ENCODE measurements around the gene GFY.

The GFY gene

GRCh38 chr19:49448432-49448786 lies 23.2 kb downstream of the GFY start:
- CTCF ChIA-PET = interaction anchor here (0.6 to 1.3 kb wide), 7 partner anchors 25 to 223 kb away, joined by 3 to 6 read pairs (median 4); no protein-coding TSS in a partner anchor
- Histone ChIP-seq H3K36me3 (ENCODE audit: control insufficient read depth in 2 of 2, insufficient read depth in 1 of 2, low read length in 2 of 2) (peaks cover 17 to 45% of the 10 kb centered on the region in 2 experiments), H3K27ac (ENCODE audit: extremely low read depth, low read depth, low read length) (no peak overlapping the region; the same call in 1 of the 2 replicates), H3K4me3 (ENCODE audit: low read depth, low read length) (no peak overlapping the region), H3K4me1 (ENCODE audit: control insufficient read depth, insufficient read depth, low read length) (no peaks in the 10 kb centered on the region), H3K9me3 (ENCODE audit: control insufficient read depth, insufficient read depth, low read depth, low read length) (no peaks in the 10 kb centered on the region)
- TF ChIP-seq ZNF174 (tag by site-specific recombination; IDR thresholded peaks at IDR 0.05) (no peak), ZNF341 (tag by site-specific recombination; IDR thresholded peaks at IDR 0.05; ENCODE audit: low read depth) (peak; percentile 54)
- POLR2A ChIA-PET = interaction anchor here (1.0 kb wide), 1 partner anchor 45 kb away, joined by 3 read pairs; no protein-coding TSS in a partner anchor

GRCh38 chr19:49450405-49450804 lies 25.2 kb downstream of the GFY start:
- TF ChIP-seq KLF10 (tag by site-specific recombination; IDR thresholded peaks at IDR 0.05) (no peak), ZBTB21 (tag by site-specific recombination; IDR thresholded peaks at IDR 0.05) (0 out of 2 replicates have a peak, but pooled peaks have one; percentile 10), EGR2 (tag by site-specific recombination; IDR thresholded peaks at IDR 0.05; ENCODE audit: low read depth) (peak; percentile 69), ZNF175 (tag by site-specific recombination; IDR thresholded peaks at IDR 0.05) (no peak), ZNF558 (tag by site-specific recombination; IDR thresholded peaks at IDR 0.05) (no peak), ZNF623 (tag by site-specific recombination; IDR thresholded peaks at IDR 0.05) (no peak), INSM2 (tag by site-specific recombination; IDR thresholded peaks at IDR 0.05) (no peak), ZNF266 (tag by site-specific recombination; IDR thresholded peaks at IDR 0.05; ENCODE audit: low read depth) (no peak), ZFP37 (tag by site-specific recombination; IDR thresholded peaks at IDR 0.05) (no peak), ZSCAN5A (tag by site-specific recombination; IDR thresholded peaks at IDR 0.05) (no peak), ZFHX2 (tag by site-specific recombination; conservative IDR thresholded peaks at IDR 0.05) (peak; percentile 57)
- H3K36me3 ChIP-seq (ENCODE audit: control insufficient read depth in 2 of 2, insufficient read depth in 1 of 2, low read length in 2 of 2) = peaks cover 17 to 45% of the 10 kb centered on the region in 2 experiments
- no peaks in the 10 kb centered on the region for H3K9me3 ChIP-seq (ENCODE audit: control insufficient read depth, insufficient read depth, low read depth, low read length)
- ChIA-PET CTCF (interaction anchor here (0.9 to 2.5 kb wide), 2 partner anchors 58 to 282 kb away, joined by 3 to 16 read pairs; no protein-coding TSS in a partner anchor), POLR2A (interaction anchor here (1.6 kb wide), 1 partner anchor 42 kb away, joined by 4 read pairs; no protein-coding TSS in a partner anchor)
- H3K4me3 ChIP-seq (ENCODE audit: low read depth, low read length) = peak overlapping the region; percentile 69
- H3K4me1 ChIP-seq (ENCODE audit: control insufficient read depth, insufficient read depth, low read length) = 0 out of 2 replicates have a peak, but pooled peaks cover 6% of the 10 kb centered on the region
- peak overlapping the region; percentile 53 for H3K27ac ChIP-seq (ENCODE audit: extremely low read depth, low read depth, low read length)

GRCh38 chr19:49451430-49452181 lies 26.4 kb downstream of the GFY start, which contains the start of gene PIH1D1:
TSS of gene PIH1D1 (minus strand) at chr19:49451814. CDS start at chr19:49451574, 240 bp downstream.
- peak within 1 kb of the TSS; percentile 69 for H3K4me3 ChIP-seq (ENCODE audit: low read depth, low read length)
- H3K4me1 ChIP-seq (ENCODE audit: control insufficient read depth, insufficient read depth, low read length) = 0 out of 2 replicates have a peak, but pooled peaks cover 6% of the 10 kb centered on the region
- H3K9me3 ChIP-seq (ENCODE audit: control insufficient read depth, insufficient read depth, low read depth, low read length) = no peaks in the 10 kb centered on the region
- H3K36me3 ChIP-seq (ENCODE audit: control insufficient read depth in 2 of 2, insufficient read depth in 1 of 2, low read length in 2 of 2) = peaks cover 24 to 43% of the 10 kb centered on the region in 2 experiments
- ChIA-PET CTCF (interaction anchor here (0.5 to 2.5 kb wide), 16 partner anchors 7 to 1079 kb away, joined by 3 to 16 read pairs (median 4); partner anchors contain the start of gene FLT3LG), POLR2A (interaction anchor here (0.5 to 3.0 kb wide), 23 partner anchors 9 to 458 kb away, joined by 3 to 28 read pairs (median 4); partner anchors contain the start of genes DKKL1, FLT3LG, GYS1 and NOSIP)
- peak within 1 kb of the TSS; percentile 90 for H3K27ac ChIP-seq (ENCODE audit: extremely low read depth, low read depth, low read length)
- TF ChIP-seq ZFHX2 (tag by site-specific recombination; conservative IDR thresholded peaks at IDR 0.05) (peak; percentile 5; the same call in 1 of the 2 replicates), ZBTB10 (tag by site-specific recombination; IDR thresholded peaks at IDR 0.05) (peak; percentile 63; the same call in 1 of the 2 replicates), ZNF560 (tag by site-specific recombination; IDR thresholded peaks at IDR 0.05; ENCODE audit: borderline replicate concordance) (no peak), ZNF518A (tag by site-specific recombination; conservative IDR thresholded peaks at IDR 0.05; ENCODE audit: low read depth) (peak; percentile 54), ZXDB (tag by site-specific recombination; IDR thresholded peaks at IDR 0.05) (peak; percentile 55), ZNF394 (tag by site-specific recombination; IDR thresholded peaks at IDR 0.05; ENCODE audit: borderline replicate concordance) (0 out of 2 replicates have a peak, but pooled peaks have one; percentile 33)
